HCT116 (cell line): ENCODE data around the gene SYNGR1. TPM values are rescaled to one million over a fixed set of nuclear protein-coding genes. Genes with fewer than 3 reads are reported as not detected.
"Not testable (repeated sequence)": the region's sequence is repeated elsewhere in the genome, so short reads cannot be mapped to it uniquely, and the experiment has no call there.

ENCODE experiments used
- ATAC-seq: fragments of 200-7000 bp; cut with Tn5 transposase; 2 replicates; pipeline ENCODE4 v1.9.1; 2020; ENCODE audit warnings: mild to moderate bottlenecking, moderate library complexity
- BruUV-seq: library from RNA; stranded (reverse); fragments of 400-500 nt; replicated peaks from 2 replicates; lab custom pipeline; 2021; lab: Mats Ljungman, UMichigan
- CTCF ChIA-PET: fragments of 300-600 bp; sonication (Branson Sonifier 250); formaldehyde crosslinking; loops from one replicate; lab custom pipeline; 2021; ENCODE audit warnings: antibody characterized with exemption; lab: Charles Lee
- POLR2A ChIA-PET: fragments of 300-600, 350-600 bp; sonication (Branson Sonifier 250); formaldehyde crosslinking; loops from one replicate; lab custom pipeline; 2021; ENCODE audit warnings: antibody characterized with exemption; lab: Charles Lee
- RAD21 ChIA-PET, 2 experiments: fragments of 300-600 bp; sonication (Branson Sonifier 250); formaldehyde crosslinking; loops; one replicate each; lab custom pipeline; 2023; ENCODE audit warnings: low total read pairs in 2 of 2; ENCODE audit not compliant: uncharacterized antibody in 2 of 2, unreplicated experiment in 2 of 2, low non-redundant PET in 1 of 2; lab: Charles Lee
- DNase-seq: peaks from one replicate; pipeline ENCODE4 v3.0.0-alpha.2; 2010; ENCODE audit warnings: low read depth, low spot score
- H2AFZ ChIP-seq: fragments of 200-600 bp; shearing (Covaris generic), sonication (generic); 2 replicates; pipeline ENCODE4 v1.6.1; 2017; ENCODE audit warnings: low read depth, mixed run types, mixed read lengths, antibody characterized with exemption, low read length; ENCODE audit not compliant: poor library complexity, severe bottlenecking
- H3K27ac ChIP-seq: 2 replicates; pipeline ENCODE4 v1.5.1; 2012; ENCODE audit warnings: low read depth, low read length
- H3K27me3 ChIP-seq: fragments of 200-600 bp; sonication (generic); 2 replicates; pipeline ENCODE4 v1.6.1; 2016; ENCODE audit warnings: mixed run types, low read length, mixed read lengths; ENCODE audit not compliant: insufficient read depth
- H3K36me3 ChIP-seq, 2 experiments: fragments of 200-500 bp in 1 of 2; fragments of 200-600 bp in 1 of 2; sonication (Bioruptor generic) in 1 of 2; sonication (generic) in 1 of 2; 2 replicates each; pipeline versions ENCODE4 v1.5.1 to v1.6.1; 2014 to 2016; ENCODE audit warnings: low read length in 2 of 2, inconsistent platforms in 1 of 2, mixed read lengths in 1 of 2, mixed run types in 1 of 2; ENCODE audit not compliant: insufficient read depth in 2 of 2, control insufficient read depth in 1 of 2
- H3K4me1 ChIP-seq, 2 experiments: fragments of 200-600 bp in 1 of 2; sonication (generic) in 1 of 2; 2 replicates each; pipeline versions ENCODE4 v1.5.1 to v1.6.1; 2012 to 2017; ENCODE audit warnings: low read length in 2 of 2, inconsistent platforms in 1 of 2, mild to moderate bottlenecking in 1 of 2, mixed read lengths in 1 of 2, mixed run types in 1 of 2, moderate library complexity in 1 of 2; ENCODE audit not compliant: insufficient read depth in 2 of 2, control insufficient read depth in 1 of 2
- H3K4me2 ChIP-seq: fragments of 200-600 bp; sonication (generic); 2 replicates; pipeline ENCODE4 v1.6.1; 2017; ENCODE audit warnings: mixed run types, low read length, mixed read lengths
- H3K4me3 ChIP-seq, 2 experiments: fragments of 200-600 bp in 1 of 2; sonication (generic) in 1 of 2; replicated peaks in 1 of 2; 2 replicates each; pipeline ENCODE4 v1.5.1; 2011 to 2016; ENCODE audit warnings: low read length in 2 of 2, control low read depth in 1 of 2, low read depth in 1 of 2, mild to moderate bottlenecking in 1 of 2, mixed read lengths in 1 of 2, mixed run types in 1 of 2
- H3K79me2 ChIP-seq: fragments of 200-600 bp; sonication (generic); 2 replicates; pipeline ENCODE4 v1.6.1; 2017; ENCODE audit warnings: mild to moderate bottlenecking, mixed run types, low read length, moderate library complexity, mixed read lengths; ENCODE audit not compliant: insufficient read depth
- H3K9ac ChIP-seq: fragments of 200-600 bp; sonication (generic); 2 replicates; pipeline ENCODE4 v1.6.1; 2016; ENCODE audit warnings: low read length, mixed read lengths
- H3K9me2 ChIP-seq: fragments of 200-600 bp; sonication (generic), shearing (Covaris generic); 2 replicates; pipeline ENCODE4 v1.6.1; 2017; ENCODE audit warnings: mixed run types, mild to moderate bottlenecking, moderate library complexity; ENCODE audit not compliant: insufficient read depth
- H3K9me3 ChIP-seq, 2 experiments: fragments of 200-500 bp in 1 of 2; fragments of 200-600 bp in 1 of 2; sonication (Bioruptor generic) in 1 of 2; sonication (generic) in 1 of 2; 2 replicates each; pipeline ENCODE4 v1.6.1; 2014 to 2017; ENCODE audit warnings: low read length in 2 of 2, mixed read lengths in 2 of 2, inconsistent platforms in 1 of 2, low read depth in 1 of 2, mild to moderate bottlenecking in 1 of 2, mixed run types in 1 of 2, moderate library complexity in 1 of 2; ENCODE audit not compliant: control insufficient read depth in 1 of 2, insufficient read depth in 1 of 2
- H4K20me1 ChIP-seq: fragments of 200-600 bp; sonication (generic), shearing (Covaris generic); 2 replicates; pipeline ENCODE4 v1.6.1; 2017; ENCODE audit warnings: mixed run types, mild to moderate bottlenecking, moderate library complexity; ENCODE audit not compliant: insufficient read depth
- CEBPB ChIP-seq: IDR thresholded peaks from 2 replicates; pipeline ENCODE4 v1.6.1; 2012; ENCODE audit warnings: low read depth
- EZH2phosphoT487 ChIP-seq: fragments of 200-600 bp; IDR thresholded peaks from 2 replicates; pipeline ENCODE4 v1.6.1; 2018; ENCODE audit warnings: antibody characterized with exemption, borderline replicate concordance
- MAX ChIP-seq: IDR thresholded peaks from 2 replicates; pipeline ENCODE4 v1.6.1; 2012
- POLR2A ChIP-seq: IDR thresholded peaks from 2 replicates; pipeline ENCODE4 v1.7.0; 2011; ENCODE audit warnings: borderline replicate concordance; ENCODE audit not compliant: insufficient read depth, insufficient read length; ENCODE audit errors: extremely low read depth
- RAD21 ChIP-seq: IDR thresholded peaks from 2 replicates; pipeline ENCODE4 v1.6.1; 2012; ENCODE audit warnings: low read depth, mild to moderate bottlenecking
- intact Hi-C: fragments of 100-400 bp; cut with micrococcal nuclease; formaldehyde crosslinking; loops from 2 replicates; pipeline ENCODE4 v1.10.0; 2022
- total RNA-seq: library from RNA; stranded (reverse); gene quantifications from one replicate; pipeline ENCODE4 v1.2.1, GENCODE V29; 2021; ENCODE audit not compliant: unreplicated experiment

The SYNGR1 gene
- total RNA-seq, 1 experiment from 2014 or later = 20.7 TPM

GRCh38 chr22:39355080-39355479, 5.3 kb downstream of the SYNGR1 start:
- H2AFZ ChIP-seq = no peak overlapping the region
- peaks cover 13 to 45% of the 10 kb centered on the region in 2 experiments; a peak in 3 of 4 replicates for H3K4me1 ChIP-seq
- BruUV-seq = no TSS peak
- no peak overlapping the region for H3K4me2 ChIP-seq
- ChIA-PET POLR2A (interaction anchor here (2.2 kb wide), 1 partner anchor 35 kb away, joined by 6 read pairs; the partner anchor contains the start of gene RPL3), CTCF (interaction anchor here (2.7 kb wide), 1 partner anchor 12 kb away, joined by 11 read pairs; no protein-coding TSS in a partner anchor)
- no peak for DNase-seq
- no peaks in the 10 kb centered on the region for H3K9me3 ChIP-seq
- H4K20me1 ChIP-seq = no peaks in the 10 kb centered on the region
- peaks cover 5% of the 10 kb centered on the region; the same call in 1 of the 2 replicates for H3K79me2 ChIP-seq
- no peaks in the 10 kb centered on the region for H3K27me3 ChIP-seq
- ATAC-seq = no peak
- H3K36me3 ChIP-seq = no peaks in the 10 kb centered on the region
- H3K9me2 ChIP-seq = no peaks in the 10 kb centered on the region
- TF ChIP-seq POLR2A = no peak
- no peak for TF ChIP-seq CEBPB
- TF ChIP-seq EZH2phosphoT487 = no peak
- TF ChIP-seq RAD21 = no peak
- no peak for TF ChIP-seq MAX
- TF ChIP-seq, all 23 proteins: peak for 0
- Histone ChIP-seq H3K9ac (no peak overlapping the region), H3K27ac (no peak overlapping the region), H3K4me3 (no peak overlapping the region)
- intact Hi-C loops = no loop called here
- RAD21 ChIA-PET = no interaction called here

GRCh38 chr22:39355805-39356204, 6.0 kb downstream of the SYNGR1 start:
- DNase-seq, H3K4me3 ChIP-seq, H3K36me3 ChIP-seq, H4K20me1 ChIP-seq, BruUV-seq, RAD21 ChIA-PET, H3K9me2 ChIP-seq, H3K79me2 ChIP-seq, H3K27me3 ChIP-seq, H3K9me3 ChIP-seq, H3K27ac ChIP-seq, H3K9ac ChIP-seq, intact Hi-C loops, H2AFZ ChIP-seq, ATAC-seq, H3K4me2 ChIP-seq: not testable (repeated sequence)
- CTCF ChIA-PET = interaction anchor here (2.7 kb wide), 1 partner anchor 12 kb away, joined by 11 read pairs; no protein-coding TSS in a partner anchor
- POLR2A ChIA-PET = interaction anchor here (2.2 kb wide), 1 partner anchor 36 kb away, joined by 6 read pairs; the partner anchor contains the start of gene RPL3
- peaks cover 14 to 45% of the 10 kb centered on the region in 2 experiments for H3K4me1 ChIP-seq
